BJ (cell line): ENCODE data around the gene HTR7. TPM values are rescaled to one million over a fixed set of nuclear protein-coding genes. Genes with fewer than 3 reads are reported as not detected.
"Not testable (repeated sequence)": the region's sequence is repeated elsewhere in the genome, so short reads cannot be mapped to it uniquely, and the experiment has no call there.

Experiments
- CTCF ChIA-PET: fragments of 350-600 bp; formaldehyde crosslinking; extraction: SDS; loops from one replicate; lab custom pipeline; 2021; ENCODE audit warnings: antibody characterized with exemption, inconsistent platforms; lab: Yijun Ruan, JAX
- POLR2A ChIA-PET: fragments of 300-600 bp; sonication (Branson Sonifier 250); formaldehyde crosslinking; extraction: SDS; loops from one replicate; lab custom pipeline; 2021; ENCODE audit warnings: antibody characterized with exemption; lab: Charles Lee
- DNase-seq: peaks from one replicate; pipeline ENCODE4 v3.0.0-alpha.2; 2011; ENCODE audit warnings: low read depth
- H3K27me3 ChIP-seq: 2 replicates; pipeline ENCODE4 v1.6.0; 2011; ENCODE audit warnings: low read length; ENCODE audit not compliant: control insufficient read depth, insufficient read depth
- H3K36me3 ChIP-seq: 2 replicates; pipeline ENCODE4 v1.5.1; 2011; ENCODE audit warnings: low read length; ENCODE audit not compliant: control insufficient read depth, insufficient read depth
- H3K4me3 ChIP-seq: 2 replicates; pipeline ENCODE4 v1.5.1; 2011; ENCODE audit warnings: low read depth, mild to moderate bottlenecking, control low read depth, low read length
- CTCF ChIP-seq: IDR thresholded peaks from 2 replicates; pipeline ENCODE4 v1.5.1; 2011; ENCODE audit warnings: low read depth, mild to moderate bottlenecking, control low read depth, inconsistent platforms, low read length, moderate library complexity; ENCODE audit not compliant: insufficient read depth
- polyA plus RNA-seq: library from polyadenylated mRNA; depleted of rRNA; stranded (reverse); fragments of >200 nt; gene quantifications from 2 replicates; pipeline ENCODE4 v1.2.3, GENCODE V29; 2011

HTR7 gene
- polyA plus RNA-seq, 1 experiment = 0.16 TPM

DNA sequence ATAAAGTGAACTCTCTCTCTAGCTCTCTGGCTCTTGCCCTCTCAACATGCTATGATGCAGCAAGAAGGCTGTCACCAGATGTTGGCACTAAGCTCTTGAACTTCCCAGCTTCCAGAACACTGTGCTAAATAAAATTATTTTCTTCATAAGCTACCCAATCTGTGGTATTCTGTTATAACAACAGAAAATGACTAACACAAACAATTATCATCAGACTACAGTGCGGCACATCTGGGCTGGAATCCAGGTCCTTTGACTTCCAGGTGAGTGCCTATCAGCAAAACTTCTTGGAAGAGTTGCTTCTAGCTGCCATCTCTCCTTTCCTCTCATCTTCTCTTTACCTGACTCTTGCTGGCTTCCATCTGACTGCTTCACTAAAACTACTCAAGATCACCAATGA, 20.4 kb downstream of the HTR7 start:
- H3K27me3 ChIP-seq = 0 out of 2 replicates have a peak, but pooled peaks cover 1% of the 10 kb centered on the region
- ChIA-PET CTCF (no interaction called here), POLR2A (no interaction called here)
- H3K36me3 ChIP-seq = no peaks in the 10 kb centered on the region
- no peak overlapping the region for H3K4me3 ChIP-seq
- no peak for TF ChIP-seq CTCF
- DNase-seq = no peak

DNA sequence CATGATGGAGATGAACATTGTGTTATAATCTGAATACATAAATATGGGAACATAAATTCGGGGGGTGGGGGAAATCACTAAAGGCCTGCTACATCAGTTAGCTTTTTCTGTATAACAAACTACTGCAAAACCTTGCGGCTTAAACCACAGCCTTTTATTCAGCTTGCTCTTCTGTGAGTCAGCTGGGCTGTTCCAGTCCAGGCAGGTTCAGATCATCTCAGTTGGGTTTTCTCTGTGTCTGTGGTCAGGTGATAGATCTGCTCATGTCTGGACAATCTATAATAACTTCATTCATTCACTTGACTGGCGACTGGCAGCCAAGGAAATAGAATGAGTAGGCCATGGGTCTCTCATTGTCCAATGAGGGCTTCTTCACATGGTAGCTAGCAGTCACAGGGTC, 23.5 kb downstream of the HTR7 start:
- Histone ChIP-seq H3K27me3 (0 out of 2 replicates have a peak, but pooled peaks cover 1% of the 10 kb centered on the region), H3K4me3 (no peak overlapping the region), H3K36me3 (no peaks in the 10 kb centered on the region)
- ChIA-PET POLR2A (no interaction called here), CTCF (no interaction called here)
- no peak for DNase-seq
- TF ChIP-seq CTCF = no peak

DNA sequence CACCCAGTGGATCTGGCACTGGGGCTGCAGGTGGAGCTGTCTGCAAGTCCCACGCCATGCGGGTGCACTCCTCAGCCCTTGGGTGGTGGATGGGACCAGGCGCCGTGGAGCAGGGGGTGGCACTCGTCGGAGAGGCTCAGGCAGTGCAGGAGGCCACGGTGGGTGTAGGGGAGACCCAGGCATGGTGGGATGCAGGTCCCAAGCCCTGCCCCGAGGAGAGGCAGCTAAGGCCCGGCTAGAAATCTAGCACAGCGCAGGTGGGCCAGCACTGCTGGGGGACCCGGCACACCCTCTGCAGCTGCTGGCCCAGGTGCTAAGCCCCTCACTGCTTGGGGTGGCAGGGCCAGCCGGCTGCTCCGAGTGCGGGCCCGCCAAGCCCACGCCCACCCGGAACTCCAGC, 25.7 kb downstream of the HTR7 start:
- CTCF ChIA-PET = no interaction called here
- H3K36me3 ChIP-seq = no peaks in the 10 kb centered on the region
- H3K27me3 ChIP-seq = 0 out of 2 replicates have a peak, but pooled peaks cover 1% of the 10 kb centered on the region
- POLR2A ChIA-PET = no interaction called here
- no peak for TF ChIP-seq CTCF
- H3K4me3 ChIP-seq = no peak overlapping the region
- no peak for DNase-seq

DNA sequence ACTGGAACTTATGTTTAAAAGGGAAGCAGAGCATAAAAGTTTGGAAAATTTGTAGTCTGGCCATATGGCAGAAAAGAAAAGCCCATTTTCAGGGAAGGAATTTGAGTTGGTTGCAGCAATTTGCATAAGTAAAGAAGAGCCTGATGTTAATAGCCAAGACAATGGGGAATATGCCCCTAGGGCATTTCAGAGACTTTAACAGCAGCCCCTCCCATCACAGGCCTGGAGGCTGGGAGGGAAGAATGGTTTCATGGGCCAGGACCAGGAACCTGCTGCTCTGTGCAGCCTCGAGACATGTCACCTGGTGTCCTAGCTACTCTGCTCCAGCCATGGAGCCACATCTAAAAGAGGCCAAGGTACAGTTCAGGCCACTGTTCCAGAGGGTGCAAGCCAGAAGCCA, 35.3 kb downstream of the HTR7 start:
- Histone ChIP-seq H3K4me3 (no peak overlapping the region), H3K27me3 (no peaks in the 10 kb centered on the region), H3K36me3 (no peaks in the 10 kb centered on the region)
- ChIA-PET CTCF (no interaction called here), POLR2A (no interaction called here)
- no peak for DNase-seq
- TF ChIP-seq CTCF = no peak

DNA sequence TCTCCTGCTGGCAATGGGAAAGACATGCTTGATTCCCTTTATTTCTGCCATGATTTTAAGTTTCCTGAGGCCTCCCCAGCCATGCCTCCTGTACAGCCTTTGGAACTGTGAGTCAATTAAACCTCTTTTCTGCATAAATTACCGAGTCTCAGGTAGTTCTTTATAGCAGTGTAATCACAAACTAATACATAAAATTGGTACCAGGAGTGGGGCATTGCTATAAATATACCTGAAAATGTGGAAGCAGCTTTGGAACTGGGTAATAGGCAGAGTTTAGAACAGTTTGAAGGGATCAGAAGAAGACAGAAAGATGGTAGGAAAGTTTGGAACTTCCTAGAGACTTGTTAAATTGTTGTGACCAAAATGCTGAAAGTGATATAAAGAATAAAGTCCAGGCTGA, 36.0 kb downstream of the HTR7 start:
- POLR2A ChIA-PET, H3K36me3 ChIP-seq, H3K4me3 ChIP-seq, H3K27me3 ChIP-seq, DNase-seq: not testable (repeated sequence)
- CTCF ChIA-PET = interaction anchor here (0.5 kb wide), 1 partner anchor 58 kb away, joined by 8 read pairs; no protein-coding TSS in a partner anchor

DNA sequence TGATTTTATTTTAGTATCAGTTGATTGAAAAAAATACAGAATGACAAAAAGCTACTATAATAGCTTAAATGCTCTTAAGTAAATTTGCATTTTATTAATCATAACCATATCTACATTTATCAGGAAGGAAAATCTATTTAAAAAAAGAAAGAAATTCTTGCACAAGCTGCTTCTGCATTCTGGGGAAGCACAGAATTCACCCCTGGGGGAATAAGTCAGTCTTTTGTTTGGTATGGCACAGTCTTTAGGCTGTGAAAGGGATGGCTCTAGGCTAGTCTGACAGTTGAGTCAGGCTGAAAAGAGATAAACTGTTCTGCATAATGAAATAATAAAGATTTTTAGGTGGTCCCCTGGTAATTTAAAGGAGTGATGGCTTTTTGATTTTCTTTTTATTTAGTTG, 37.9 kb downstream of the HTR7 start:
- ChIA-PET CTCF (no interaction called here), POLR2A (no interaction called here)
- Histone ChIP-seq H3K27me3 (no peaks in the 10 kb centered on the region), H3K4me3 (no peak overlapping the region), H3K36me3 (no peaks in the 10 kb centered on the region)
- no peak for DNase-seq
- TF ChIP-seq CTCF = no peak
